Activated gamma-delta T cell treated with Interleukin-2 at 50 U/mL for 16 hours (primary cell): ENCODE results near the gene UACA.
"Not testable (repeated sequence)": the region's sequence is repeated elsewhere in the genome, so short reads cannot be mapped to it uniquely, and the experiment has no call there.

Source experiments
- DNase-seq: peaks from one replicate; pipeline ENCODE4 v3.0.0-alpha.2; 2020

The UACA gene

GRCh38 chr15:70618929-70619328 is 144.4 kb downstream of the UACA start:
- no peak for DNase-seq

DNA sequence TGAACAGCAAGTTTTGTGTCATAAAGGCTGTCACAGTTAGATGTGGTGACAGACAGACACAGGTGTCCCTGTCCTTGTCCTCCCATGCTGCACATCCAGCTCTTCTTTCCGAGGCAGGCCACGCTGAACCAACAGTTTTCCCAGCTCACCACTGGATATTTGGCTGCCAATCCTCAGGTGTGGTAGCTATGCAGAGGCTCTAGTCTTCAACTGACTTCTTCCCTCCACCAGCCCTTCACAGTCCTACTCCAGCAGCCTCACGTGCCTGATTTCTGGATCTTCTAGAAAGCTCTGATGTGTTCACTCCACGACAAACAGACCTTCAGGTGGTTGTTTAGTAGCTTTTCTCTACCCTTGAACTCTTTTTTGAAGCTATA is 145.5 kb downstream of the UACA start:
- DNase-seq = no peak

GRCh38 chr15:70617076-70617910 is 146.1 kb downstream of the UACA start:
- no peak for DNase-seq

GRCh38 chr15:70616311-70616756 is 147.0 kb downstream of the UACA start:
- not testable (repeated sequence) for DNase-seq

DNA sequence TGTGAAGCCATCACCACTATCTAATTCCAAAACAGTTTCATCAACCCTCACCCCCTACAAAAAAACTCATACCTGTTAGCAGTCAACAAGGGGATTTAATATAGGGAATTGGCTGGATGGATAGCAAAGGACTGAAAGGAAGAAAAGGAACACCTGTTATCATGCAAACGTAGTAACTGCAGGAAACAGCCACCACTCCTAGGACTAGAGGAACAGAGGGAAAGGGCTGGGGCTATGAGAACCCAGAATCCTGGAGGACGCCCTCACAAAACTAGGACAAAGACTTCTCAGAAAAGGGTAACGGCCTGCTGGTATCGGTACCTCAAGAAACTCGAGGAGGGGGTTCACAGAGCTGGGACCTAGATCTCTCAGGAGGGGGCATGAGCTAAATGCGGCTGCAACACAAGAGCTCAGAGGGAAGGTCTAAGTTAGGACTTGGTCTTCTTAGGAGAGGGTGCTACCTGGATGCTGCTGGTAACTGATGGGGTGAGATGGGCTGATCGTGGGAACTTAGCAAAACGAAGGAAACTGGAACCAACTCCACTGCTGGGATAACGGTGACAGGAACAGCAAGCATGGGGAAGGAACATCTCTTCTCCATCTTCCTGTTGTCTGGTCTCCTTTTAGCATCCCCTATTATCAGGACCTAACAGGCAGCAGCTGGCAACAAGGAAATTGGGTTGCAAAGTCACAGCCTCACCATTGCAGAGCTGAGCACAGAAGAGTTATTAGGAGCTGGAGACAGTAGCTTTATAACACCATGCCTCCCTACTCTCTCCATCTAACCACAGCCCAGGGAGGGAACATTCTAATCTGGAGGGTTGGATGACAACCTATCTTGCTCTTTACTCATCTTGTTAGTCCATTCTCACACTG is 147.7 kb downstream of the UACA start:
- no peak for DNase-seq

DNA sequence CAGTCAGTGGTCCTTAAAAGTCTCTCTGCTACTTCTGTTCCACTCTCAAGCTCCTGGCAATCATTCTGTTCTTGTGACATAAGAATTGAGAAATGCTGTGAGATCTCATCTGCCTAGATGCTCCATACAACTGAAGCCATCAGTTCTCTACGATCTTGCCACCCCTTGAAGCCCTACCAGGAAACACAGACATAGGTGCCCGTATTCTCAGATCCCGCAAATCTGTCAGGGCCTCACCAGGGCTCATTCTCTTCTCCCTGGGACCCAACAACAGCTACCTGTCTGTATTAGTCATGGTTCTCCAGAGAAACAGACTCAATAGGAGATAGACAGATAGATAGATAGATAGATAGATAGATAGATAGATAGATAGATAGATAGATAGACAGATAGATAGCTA is 149.1 kb downstream of the UACA start:
- DNase-seq = no peak

DNA sequence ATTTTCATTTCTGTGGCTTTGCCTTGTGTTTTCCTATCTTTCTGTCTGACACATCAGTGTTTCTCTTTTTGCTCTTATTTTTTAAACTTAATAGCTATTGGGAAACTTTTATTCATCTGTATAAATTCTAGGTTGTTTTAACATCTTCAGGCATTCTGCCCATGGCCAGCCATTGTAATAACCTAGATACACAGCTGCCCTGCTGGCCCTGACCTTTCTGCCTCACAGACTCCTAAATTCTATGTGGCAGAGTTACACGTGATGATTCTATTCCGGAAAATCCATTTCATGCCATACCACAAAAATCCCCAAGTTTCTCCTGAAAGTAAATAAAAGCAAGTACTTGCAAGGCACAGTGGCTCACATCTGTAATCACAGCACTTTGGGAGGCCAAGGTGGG is 150.1 kb downstream of the UACA start:
- DNase-seq = no peak

- DNase-seq = no peak
These were observed 152.1 kb downstream of the UACA start for GRCh38 chr15:70611286-70611685.

- DNase-seq = no peak
These were observed 152.8 kb downstream of the UACA start for GRCh38 chr15:70610541-70610940.

- DNase-seq = no peak
These were observed 153.5 kb downstream of the UACA start for GRCh38 chr15:70609889-70610288.

- no peak for DNase-seq
These were observed 155.2 kb downstream of the UACA start for GRCh38 chr15:70608144-70608543.

GRCh38 chr15:70605606-70606410 is 157.6 kb downstream of the UACA start:
- DNase-seq = no peak

- no peak for DNase-seq
These were observed 158.6 kb downstream of the UACA start for GRCh38 chr15:70604666-70605315.
